Lower lobe of right lung (tissue), 2 donors: Measurements from ENCODE around the gene NFATC1. TPM values are rescaled to one million over a fixed set of nuclear protein-coding genes. Genes with fewer than 3 reads are reported as not detected.

Experiments used
- ATAC-seq, 2 donors: fragments of 200-7000 bp; cut with Tn5 transposase; one replicate each; pipeline ENCODE4 v1.9.1; 2020 to 2022; ENCODE audit warnings: mild to moderate bottlenecking in 2 of 2, moderate library complexity in 2 of 2
- DNase-seq: peaks from one replicate; pipeline ENCODE4 v3.0.0-alpha.2; 2020
- H3K27ac ChIP-seq: fragments of 200-600 bp; one replicate; pipeline ENCODE4 v1.8.0; 2022
- H3K27me3 ChIP-seq: fragments of 200-600 bp; one replicate; pipeline ENCODE4 v1.8.0; 2022; ENCODE audit warnings: low read depth
- H3K36me3 ChIP-seq: fragments of 200-600 bp; one replicate; pipeline ENCODE4 v1.8.0; 2022; ENCODE audit warnings: mild to moderate bottlenecking
- H3K4me1 ChIP-seq: fragments of 200-600 bp; one replicate; pipeline ENCODE4 v1.8.0; 2022
- H3K4me3 ChIP-seq: fragments of 200-600 bp; one replicate; pipeline ENCODE4 v1.8.0; 2022; ENCODE audit warnings: mild to moderate bottlenecking
- H3K9me3 ChIP-seq: fragments of 200-600 bp; one replicate; pipeline ENCODE4 v1.8.0; 2022
- intact Hi-C: fragments of 100-400 bp; cut with DNase I; formaldehyde crosslinking; loops from one replicate; pipeline ENCODE4 v1.11.0; 2022
- total RNA-seq: library from RNA; stranded (reverse); fragmentation: NEBNext Ultra II Directional; extraction: Animal tissue kit (Norgen Biotek cat#: 25700); gene quantifications from one replicate; pipeline ENCODE4 v1.2.1, GENCODE V29; 2021
- TF ChIP-seq, protein P1 (sequence below): fragments of 200-600 bp; IDR thresholded peaks from one replicate; pipeline ENCODE4 v1.8.0; 2022; ENCODE audit warnings: antibody characterized with exemption, mild to moderate bottlenecking
- donor health status: DM: no; HTN: yes; CAD: no; lungs with severe emphysema.

NFATC1 gene
- total RNA-seq, 1 donor from 2014 or later = 21.4 TPM

- Histone ChIP-seq H3K9me3 (no peaks in the 10 kb centered on the region), H3K4me1 (no peaks in the 10 kb centered on the region), H3K27me3 (no peaks in the 10 kb centered on the region), H3K36me3 (peaks cover 48% of the 10 kb centered on the region), H3K4me3 (no peak overlapping the region), H3K27ac (no peak overlapping the region)
- TF ChIP-seq, protein P1, sequence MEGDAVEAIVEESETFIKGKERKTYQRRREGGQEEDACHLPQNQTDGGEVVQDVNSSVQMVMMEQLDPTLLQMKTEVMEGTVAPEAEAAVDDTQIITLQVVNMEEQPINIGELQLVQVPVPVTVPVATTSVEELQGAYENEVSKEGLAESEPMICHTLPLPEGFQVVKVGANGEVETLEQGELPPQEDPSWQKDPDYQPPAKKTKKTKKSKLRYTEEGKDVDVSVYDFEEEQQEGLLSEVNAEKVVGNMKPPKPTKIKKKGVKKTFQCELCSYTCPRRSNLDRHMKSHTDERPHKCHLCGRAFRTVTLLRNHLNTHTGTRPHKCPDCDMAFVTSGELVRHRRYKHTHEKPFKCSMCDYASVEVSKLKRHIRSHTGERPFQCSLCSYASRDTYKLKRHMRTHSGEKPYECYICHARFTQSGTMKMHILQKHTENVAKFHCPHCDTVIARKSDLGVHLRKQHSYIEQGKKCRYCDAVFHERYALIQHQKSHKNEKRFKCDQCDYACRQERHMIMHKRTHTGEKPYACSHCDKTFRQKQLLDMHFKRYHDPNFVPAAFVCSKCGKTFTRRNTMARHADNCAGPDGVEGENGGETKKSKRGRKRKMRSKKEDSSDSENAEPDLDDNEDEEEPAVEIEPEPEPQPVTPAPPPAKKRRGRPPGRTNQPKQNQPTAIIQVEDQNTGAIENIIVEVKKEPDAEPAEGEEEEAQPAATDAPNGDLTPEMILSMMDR = no peak
- no peak for ATAC-seq
- intact Hi-C loops = no loop called here
- DNase-seq = no peak
Observed at GRCh38 chr18:79371561-79372121, 24.1 kb upstream of the NFATC1 start.

DNA sequence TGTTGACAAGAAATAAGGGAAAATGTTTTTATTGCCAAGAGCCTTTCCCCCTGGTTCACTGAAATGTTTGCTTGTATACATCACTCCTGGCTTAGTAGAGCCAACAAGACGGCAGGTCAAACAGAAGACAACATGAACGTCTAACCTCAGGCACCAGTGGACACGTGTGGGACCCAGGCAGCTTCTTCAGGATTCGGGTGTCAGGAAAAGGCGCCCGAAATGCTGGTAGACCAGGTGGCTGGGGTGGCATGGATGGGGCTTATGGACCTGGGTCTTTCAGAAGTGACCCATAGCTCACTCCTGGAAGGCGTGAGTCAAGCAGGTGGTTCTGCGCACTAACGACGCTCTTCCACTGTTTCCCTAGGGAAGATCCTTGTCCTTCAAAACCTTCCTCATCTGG, 23.3 kb upstream of the NFATC1 start:
- H3K27me3 ChIP-seq = no peaks in the 10 kb centered on the region
- H3K4me1 ChIP-seq = no peaks in the 10 kb centered on the region
- TF ChIP-seq, protein P1 = no peak
- ATAC-seq (no peak), DNase-seq (no peak)
- intact Hi-C loops = no loop called here
- H3K9me3 ChIP-seq = no peaks in the 10 kb centered on the region
- no peak overlapping the region for H3K27ac ChIP-seq
- peaks cover 55% of the 10 kb centered on the region for H3K36me3 ChIP-seq
- H3K4me3 ChIP-seq = no peak overlapping the region

DNA sequence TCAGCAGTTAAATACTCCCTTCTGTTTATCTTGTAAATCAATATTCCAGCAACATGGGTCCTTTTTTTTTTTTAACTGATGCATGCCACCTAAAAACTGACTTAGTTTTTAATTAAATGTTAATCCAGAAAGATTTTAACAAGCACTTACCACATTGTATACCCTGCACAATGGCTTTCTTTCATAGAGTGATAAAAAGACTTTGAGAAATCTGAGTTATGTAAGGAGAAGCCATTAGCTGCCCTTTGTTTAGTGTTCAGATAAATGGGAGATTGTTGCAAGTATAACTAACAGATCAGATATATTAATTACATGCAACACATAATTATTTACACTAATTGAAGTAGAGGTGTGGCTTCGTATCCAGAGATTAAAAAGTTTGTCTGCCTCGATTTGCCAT, 22.7 kb upstream of the NFATC1 start:
- peaks cover 60% of the 10 kb centered on the region for H3K36me3 ChIP-seq
- H3K27ac ChIP-seq = no peak overlapping the region
- H3K9me3 ChIP-seq = no peaks in the 10 kb centered on the region
- ATAC-seq (no peak), DNase-seq (no peak)
- H3K4me3 ChIP-seq = no peak overlapping the region
- H3K4me1 ChIP-seq = no peaks in the 10 kb centered on the region
- no peaks in the 10 kb centered on the region for H3K27me3 ChIP-seq
- TF ChIP-seq, protein P1 = no peak
- intact Hi-C loops = no loop called here

GRCh38 chr18:79373736-79374135, 22.0 kb upstream of the NFATC1 start:
- ATAC-seq (no peak), DNase-seq (no peak)
- intact Hi-C loops = no loop called here

GRCh38 chr18:79374408-79375171, 21.1 kb upstream of the NFATC1 start:
- ATAC-seq = no peak
- Histone ChIP-seq H3K9me3 (no peaks in the 10 kb centered on the region), H3K27me3 (no peaks in the 10 kb centered on the region), H3K36me3 (peaks cover 63% of the 10 kb centered on the region), H3K4me3 (no peak overlapping the region), H3K4me1 (peaks cover 7% of the 10 kb centered on the region), H3K27ac (no peak overlapping the region)
- intact Hi-C loops = no loop called here
- no peak for DNase-seq
- TF ChIP-seq, protein P1 = no peak

More at GRCh38 chr18:79373736-79374135, 22.0 kb upstream of the NFATC1 start:
- H3K27me3 ChIP-seq = no peaks in the 10 kb centered on the region
- no peak overlapping the region for H3K4me3 ChIP-seq
- no peaks in the 10 kb centered on the region for H3K9me3 ChIP-seq
- H3K27ac ChIP-seq = no peak overlapping the region
- peaks cover 63% of the 10 kb centered on the region for H3K36me3 ChIP-seq
- TF ChIP-seq, protein P1 = no peak
- H3K4me1 ChIP-seq = peaks cover under 1% of the 10 kb centered on the region
